Cardiac fibroblast (primary cell): ENCODE data around the gene EMID1.

Experiments
- DNase-seq, 2 donors: peaks; one replicate each; pipeline versions ENCODE4 v3.0.0 to v3.0.0-alpha.2; 2010; ENCODE audit warnings: low read depth in 2 of 2
- H3K4me3 ChIP-seq, 2 donors: replicated peaks in 1 of 2; 1 replicate in 1 of 2; 2 replicates in 1 of 2; pipeline ENCODE4 v1.5.1; 2011; ENCODE audit warnings: low read depth in 2 of 2, low read length in 2 of 2, mild to moderate bottlenecking in 2 of 2, moderate library complexity in 1 of 2
- CTCF ChIP-seq: IDR thresholded peaks from one replicate; pipeline ENCODE4 v1.5.1; 2011; ENCODE audit warnings: low read depth, mild to moderate bottlenecking, low read length, inconsistent platforms

EMID1 gene

DNA sequence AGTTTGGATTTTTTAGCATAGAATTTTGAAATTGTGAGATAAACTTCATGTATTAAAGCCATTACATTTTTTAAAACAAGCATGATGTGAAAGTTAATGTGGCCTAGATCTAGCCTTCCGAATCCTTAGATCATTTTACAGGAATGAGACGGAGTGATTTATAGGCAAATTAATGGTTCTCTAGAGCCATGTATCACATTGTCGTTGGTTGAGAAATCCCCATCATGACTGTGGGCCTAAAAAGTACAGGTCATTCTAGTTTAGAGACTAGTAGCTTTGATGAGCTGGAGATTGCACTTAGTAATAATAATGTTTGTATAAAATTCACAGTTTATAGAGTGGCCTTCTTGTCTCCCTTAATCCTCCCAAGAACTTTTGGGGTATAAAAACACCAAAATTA, 69.5 kb downstream of the EMID1 start:
- no peak for DNase-seq
- no peak for TF ChIP-seq CTCF
- H3K4me3 ChIP-seq, result no peak overlapping the region

- no peak for TF ChIP-seq CTCF
- no peak overlapping the region for H3K4me3 ChIP-seq
These were observed 70.3 kb downstream of the EMID1 start for GRCh38 chr22:29275819-29276565.

GRCh38 chr22:29277927-29278326, 72.2 kb downstream of the EMID1 start:
- no peak overlapping the region for H3K4me3 ChIP-seq
- no peak for DNase-seq
- no peak for TF ChIP-seq CTCF

More at GRCh38 chr22:29275819-29276565, 70.3 kb downstream of the EMID1 start:
- no peak for DNase-seq

- no peak for TF ChIP-seq CTCF
- no peak for DNase-seq
- no peak overlapping the region for H3K4me3 ChIP-seq
These were observed 78.5 kb downstream of the EMID1 start for GRCh38 chr22:29284196-29284595.

GRCh38 chr22:29288837-29289236, 83.1 kb downstream of the EMID1 start:
- DNase-seq, result no peak
- no peak for TF ChIP-seq CTCF
- H3K4me3 ChIP-seq, result no peak overlapping the region

- H3K4me3 ChIP-seq, result no peak overlapping the region
- no peak for TF ChIP-seq CTCF
- no peak for DNase-seq
These were observed 84.4 kb downstream of the EMID1 start for GRCh38 chr22:29290061-29290460.

DNA sequence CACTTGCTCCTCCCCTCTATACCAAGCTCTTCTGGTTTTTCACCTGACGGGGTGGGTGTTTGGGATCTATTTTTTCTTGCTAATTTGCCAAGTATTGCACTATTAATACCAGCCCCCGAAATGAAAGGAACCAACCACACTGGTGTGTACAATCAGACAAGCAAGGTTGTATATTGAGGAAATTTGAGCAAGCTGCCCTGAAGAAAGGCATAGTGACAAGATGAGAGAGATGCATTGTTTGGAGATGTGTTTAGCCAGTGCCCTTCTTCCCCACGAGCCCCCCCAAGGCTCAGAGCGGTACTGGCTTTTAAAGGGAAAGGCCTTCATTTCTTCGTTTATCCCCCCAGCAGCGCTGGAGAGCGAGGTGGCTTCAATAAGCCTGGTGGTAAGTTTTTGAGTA, 85.5 kb downstream of the EMID1 start:
- no peak for DNase-seq
- no peak for TF ChIP-seq CTCF
- H3K4me3 ChIP-seq, result no peak overlapping the region
